NCI-H2196 (cell line): Measurements from ENCODE around the gene EML4.

Experiments used
- DNase-seq: peaks from one replicate; lab custom pipeline; 2025; ENCODE audit not compliant: unreplicated experiment; lab: John Stamatoyannopoulos, UW

The EML4 gene

DNA sequence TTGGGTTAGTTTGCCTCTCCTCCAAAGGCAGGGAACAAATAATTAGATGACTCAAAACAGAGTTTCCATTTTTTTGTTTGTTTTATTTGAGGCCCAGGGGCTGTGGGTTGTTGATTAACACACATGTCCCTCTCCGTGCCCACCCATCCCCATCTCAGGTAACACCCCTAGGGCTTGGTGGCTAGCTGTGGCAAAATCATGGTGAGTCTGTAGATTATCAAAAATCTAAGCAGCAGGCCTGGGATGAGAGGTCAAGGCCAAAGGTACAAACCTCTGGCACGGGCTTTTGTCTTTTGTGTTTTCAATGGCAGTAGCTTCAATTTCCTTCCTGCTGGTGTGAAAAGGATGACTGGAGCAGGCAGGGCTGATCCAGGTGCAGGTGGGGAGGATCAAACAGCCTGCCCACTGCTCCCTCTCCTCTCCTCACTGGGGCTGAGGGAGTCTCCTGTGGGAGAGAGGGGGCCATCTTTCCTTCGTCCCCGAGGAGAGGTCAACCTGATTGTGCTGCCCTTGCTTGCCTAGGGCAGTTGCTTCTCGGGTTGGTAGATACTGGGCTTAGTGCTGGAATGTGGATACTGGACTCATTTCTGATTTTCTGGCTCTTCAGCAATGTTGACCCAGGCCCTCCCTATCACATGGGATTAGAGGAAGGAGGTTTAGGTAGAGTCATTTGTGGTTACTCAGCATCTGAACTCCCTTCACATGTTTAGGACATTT, 31.9 kb upstream of the EML4 start:
- no peak for DNase-seq

DNA sequence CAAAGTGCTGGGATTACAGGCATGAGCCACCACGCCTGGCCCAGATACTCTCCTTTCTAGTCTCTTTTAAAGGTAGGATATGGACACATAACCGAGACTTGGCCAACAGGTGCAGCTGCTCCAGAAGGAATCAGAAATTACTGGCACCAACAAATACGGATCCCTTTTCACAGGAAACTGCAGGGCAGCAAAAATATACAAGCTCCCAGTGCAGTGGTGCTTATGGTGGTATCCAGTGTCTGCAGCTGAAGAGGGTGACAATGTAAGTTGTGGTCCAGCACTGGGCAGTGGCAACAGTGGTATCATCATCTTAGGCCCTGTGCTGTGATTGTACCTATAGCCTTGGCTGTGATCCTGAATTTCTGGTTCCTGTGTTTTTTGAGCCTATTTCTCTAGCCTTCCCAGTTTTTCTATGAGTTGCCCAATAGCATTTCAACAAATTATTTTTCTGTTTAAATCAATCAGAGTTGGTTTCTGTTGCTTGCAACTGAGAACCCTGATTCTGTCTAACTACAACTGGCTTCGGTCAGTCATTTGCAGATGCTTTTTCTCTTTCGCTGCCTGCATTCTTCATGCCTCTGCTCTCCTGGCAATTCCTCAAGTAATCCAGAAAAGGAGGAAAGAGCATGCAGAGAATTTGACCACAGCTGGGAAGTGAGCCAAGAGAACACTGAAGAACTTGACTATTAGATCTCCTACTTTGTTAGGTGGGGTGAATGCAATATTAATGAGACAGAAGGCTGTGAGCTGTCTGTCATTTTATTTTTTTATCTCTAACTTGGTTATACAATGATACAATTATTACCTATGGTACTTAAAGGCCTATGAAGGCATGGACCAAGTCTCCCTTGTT, 30.8 kb upstream of the EML4 start:
- DNase-seq = peak; percentile 73

DNA sequence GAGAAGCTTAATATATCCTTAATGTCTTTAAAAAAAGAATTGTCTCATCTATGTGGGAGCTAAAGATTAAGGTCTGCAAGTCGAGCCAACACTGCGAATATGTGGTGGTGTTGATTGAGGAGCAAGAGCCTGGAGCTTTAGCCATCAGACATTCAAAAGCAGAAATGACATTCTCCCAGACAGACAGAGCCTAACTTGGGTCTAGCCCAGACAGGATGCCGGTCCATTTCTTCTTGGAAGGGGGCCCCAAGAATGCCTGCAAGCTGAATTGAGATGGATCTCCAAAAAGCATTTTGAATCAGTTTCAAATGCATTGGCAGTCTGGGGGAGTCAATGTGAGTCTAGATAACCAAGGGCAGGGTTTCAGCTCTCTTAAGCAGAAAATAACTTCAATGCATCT, 30.1 kb upstream of the EML4 start:
- no peak for DNase-seq

DNA sequence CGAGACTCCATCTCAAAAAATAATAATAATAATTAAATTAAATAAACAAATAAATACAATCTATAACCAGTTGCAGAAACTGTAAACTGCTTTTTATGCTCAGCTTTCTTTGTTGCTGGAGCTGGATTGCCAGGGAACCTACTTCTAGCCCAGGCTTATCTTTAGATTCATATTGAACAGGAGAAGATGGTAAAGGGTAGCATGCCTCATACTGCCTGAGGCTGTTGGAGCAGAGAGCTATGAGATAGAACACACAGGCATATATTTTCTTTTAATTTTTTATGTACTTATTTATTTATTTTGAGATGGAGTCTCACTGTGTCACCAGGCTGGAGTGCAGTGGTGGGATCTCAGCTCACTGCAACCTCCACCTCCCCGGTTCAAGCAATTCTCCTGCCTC, 28.7 kb upstream of the EML4 start:
- DNase-seq = no peak

DNA sequence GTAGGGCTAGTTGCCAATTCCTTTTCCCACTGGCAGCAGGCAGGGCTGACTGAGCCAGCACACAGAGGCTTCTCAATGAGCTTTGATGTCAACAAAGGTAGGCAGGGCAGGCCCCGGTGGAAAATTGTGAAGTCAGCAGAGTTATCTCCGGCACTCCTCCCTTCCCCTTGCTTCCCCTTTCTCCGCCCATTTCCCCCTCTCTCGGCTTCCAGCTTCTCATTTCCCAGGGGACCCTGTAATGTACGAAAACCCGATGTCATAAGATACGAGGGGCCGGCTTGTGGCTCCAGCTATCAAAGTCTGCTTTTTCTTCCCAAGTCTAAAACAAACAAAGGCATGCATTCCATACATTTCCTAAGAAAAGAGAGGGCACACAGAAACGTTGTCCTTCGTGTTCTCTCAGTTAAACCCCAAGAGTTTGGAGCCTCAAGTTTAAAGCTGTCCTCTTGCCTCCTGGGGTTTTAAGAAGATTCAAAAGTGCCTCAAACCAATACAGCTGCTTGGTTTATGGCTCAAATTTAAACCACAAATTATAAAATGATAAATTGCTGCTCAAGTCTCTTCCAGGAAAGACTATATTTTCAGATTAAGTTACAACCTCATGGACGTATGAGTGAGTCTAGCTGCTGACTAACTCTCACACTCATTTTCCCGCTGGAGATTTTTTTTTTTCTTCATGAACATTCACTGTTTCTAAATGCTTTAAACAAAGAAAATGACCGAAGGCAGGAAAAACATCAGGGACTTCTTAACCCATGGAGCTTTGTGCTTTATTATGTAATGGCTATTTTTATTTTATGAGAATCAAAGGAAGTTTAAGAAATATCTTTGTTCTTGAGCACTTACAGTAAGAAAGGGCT, 27.2 kb upstream of the EML4 start:
- peak; percentile 48 for DNase-seq

DNA sequence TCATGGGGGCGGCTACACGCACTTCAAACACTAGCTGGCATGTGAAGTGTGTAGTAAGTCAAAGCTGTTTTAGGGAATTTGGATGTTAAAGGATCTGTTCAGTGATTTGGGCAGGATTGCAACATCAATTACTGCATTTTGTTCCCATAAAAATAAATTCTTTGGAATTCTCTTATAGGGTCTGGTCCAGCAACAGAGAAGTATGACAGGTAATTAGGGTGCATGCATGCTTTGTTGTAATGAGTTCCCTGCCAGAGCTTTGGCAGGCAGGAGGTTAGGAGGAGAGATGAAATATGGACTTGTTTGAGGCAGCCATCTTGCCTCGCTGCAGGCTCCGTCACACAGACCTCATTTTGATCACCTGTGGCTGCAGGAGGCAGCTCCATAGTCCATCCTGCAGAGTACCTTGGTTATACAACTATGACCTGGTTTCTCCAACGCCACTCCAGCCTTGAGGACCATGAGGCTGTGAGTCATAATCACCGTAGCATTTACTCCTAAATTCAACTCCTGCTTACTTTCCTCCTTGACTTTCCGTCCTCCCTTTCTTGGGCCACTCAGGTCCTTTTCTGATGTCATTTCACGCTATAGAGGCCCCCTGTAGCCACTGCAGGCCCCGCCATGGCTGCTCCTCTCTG, 26.5 kb upstream of the EML4 start:
- DNase-seq = no peak

DNA sequence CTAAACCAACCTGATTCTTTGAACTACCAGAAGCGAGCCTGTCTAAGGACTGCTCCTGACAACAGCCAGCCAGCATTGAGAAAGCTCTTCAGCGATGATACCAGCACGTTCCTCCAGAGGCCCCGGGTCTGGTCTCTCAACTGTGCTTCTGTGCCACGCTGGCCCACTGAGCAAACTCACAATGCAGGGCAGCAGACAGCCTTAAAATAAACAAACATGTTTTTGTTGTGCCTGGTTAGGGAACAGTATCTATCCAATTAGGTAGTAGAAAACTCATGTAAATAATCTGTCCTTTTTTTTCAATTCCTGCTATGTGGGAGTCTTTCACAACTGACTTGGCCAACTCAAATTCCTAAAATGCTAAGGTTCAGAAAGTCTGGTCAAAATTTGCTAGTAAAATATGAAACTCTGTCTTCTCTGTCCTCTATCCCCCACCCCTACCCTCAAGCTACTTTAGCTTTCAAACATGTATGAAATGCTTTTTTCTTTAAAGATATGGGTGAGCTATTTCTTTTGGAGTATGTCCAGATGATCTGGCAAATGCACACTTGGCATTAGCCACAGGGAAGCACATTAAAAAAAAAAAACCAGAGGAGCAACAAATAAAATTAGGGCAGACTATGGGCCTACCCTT, 21.4 kb upstream of the EML4 start:
- DNase-seq = peak; percentile 39

DNA sequence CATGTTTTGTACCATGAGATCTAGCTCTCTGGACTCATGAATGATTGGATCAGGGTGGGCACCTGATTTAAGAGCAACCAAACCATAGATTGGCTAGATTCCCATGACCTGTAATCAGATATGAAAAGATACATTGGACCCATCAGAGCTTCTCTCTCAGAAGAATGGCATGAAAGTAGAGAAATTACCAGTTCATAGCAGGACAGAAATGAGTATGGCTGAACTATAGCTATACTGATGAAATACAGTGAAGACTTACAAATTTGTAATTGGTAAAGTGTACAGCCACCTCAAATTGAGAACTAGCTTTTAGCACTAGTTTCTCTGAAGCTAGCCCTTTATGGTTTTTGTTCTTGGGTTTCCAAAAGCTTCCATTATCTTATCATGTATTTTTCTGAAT, 19.0 kb upstream of the EML4 start:
- no peak for DNase-seq

DNA sequence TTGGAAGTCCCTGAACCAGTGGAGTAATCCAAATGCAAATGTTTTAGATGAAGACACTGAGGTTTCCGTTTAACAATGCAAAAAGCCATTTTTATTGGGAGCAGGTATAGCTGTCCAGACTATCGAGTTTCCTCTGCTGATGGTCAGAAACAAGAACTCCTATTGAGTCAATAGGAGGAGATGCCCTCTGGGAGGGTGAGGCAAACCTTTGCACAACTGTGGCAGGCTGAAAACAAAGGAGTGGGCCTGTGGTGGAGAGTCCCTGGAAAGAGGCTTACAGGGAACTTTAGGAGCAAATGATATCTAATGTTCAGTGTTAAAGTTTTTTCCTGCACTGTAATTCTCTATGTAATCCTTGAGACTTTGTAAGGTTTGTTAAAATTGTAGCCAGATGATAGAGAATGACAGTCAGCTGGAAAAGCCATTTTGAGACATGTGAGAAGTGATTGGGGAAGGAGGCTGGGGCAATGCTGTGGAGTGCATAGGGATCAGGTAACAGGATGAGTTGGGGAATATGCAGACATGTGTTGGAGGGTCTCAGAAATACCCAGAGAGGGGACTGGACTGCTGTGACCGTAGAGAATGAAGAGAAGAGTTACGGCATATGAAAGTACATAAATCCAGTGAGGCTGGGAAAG, 15.1 kb upstream of the EML4 start:
- no peak for DNase-seq

DNA sequence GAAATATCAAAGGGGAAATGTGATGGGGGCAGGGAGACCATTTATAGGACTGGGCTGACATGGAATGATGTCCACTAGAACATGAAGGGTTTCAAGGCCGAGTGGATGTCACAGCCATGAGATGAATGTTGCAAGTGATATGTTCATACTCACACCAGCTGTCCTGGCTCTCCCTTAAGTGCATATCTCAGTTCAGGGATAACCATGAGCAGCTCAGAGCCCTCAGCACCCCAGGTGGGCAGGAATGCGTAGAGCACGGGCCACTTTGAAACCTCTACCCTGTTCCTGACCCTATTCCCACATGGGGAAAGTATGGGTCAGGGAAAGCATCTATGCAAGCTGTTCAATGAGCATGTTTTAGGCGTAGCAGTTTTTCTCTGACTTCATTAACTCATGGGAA, 12.4 kb upstream of the EML4 start:
- no peak for DNase-seq

DNA sequence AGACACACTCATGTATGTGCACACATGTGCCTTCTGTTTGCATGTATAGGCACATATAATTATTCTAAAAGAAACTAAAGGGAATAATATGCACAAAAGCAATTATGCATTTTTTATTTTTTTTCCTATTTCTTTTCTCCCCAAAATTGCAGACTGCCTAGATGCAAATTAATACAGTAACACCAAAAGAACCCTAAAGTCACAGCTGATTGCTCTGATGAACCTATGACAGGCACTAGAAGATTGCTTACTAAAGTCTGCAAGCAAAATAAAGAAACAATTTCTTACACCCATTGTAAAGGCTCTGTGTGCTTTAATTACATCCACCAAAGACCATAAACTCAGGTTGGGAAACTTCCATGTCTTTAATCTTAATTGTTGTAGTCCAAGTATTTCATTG, 7.7 kb upstream of the EML4 start:
- no peak for DNase-seq

DNA sequence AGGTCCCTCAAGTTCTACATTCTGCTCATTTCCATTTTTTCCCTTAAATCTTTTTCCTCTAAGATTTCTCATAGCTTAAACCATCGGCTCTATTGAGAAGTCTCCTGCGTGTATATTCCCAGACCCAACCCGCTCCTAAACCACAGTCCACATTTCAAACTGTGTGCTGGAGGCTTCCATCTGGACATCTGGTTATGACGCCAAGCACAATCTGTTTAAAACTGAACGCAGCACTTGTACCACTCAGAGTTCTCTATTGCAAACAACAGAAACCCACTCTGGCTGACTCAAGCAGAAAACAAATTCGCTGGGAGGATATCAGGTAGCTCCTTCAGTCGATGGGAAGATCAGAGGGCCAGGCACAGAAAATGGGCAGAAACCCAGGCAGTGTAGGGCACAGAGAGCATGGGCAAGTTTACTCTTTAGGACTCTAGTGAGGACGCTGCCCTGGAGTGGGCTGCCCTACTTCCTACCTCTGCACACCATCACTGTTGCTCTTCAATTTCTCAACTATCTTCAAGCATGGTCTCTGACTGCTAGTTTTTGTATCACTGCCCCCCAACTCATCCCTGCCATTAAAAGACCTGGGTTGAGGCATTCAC, 5.6 kb upstream of the EML4 start:
- no peak for DNase-seq

DNA sequence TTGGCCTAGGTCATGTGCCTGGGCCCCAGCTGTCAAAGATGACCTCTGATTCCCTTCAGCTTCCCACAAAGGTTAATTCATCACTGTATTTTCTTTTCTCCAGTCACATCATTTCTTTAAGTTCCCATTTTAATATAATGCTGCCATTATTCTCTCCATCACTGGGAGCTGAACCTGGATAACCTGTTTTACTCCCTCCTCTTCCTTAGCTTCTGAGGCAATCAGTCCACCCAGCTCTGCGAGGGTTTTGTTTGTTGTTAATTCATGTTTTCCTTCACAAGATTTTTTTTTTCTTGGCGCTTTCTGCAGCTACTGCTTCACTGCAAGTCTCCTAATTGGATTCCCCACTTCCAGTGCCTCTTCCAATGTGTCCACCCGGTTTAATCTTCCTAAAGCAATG, 5.1 kb upstream of the EML4 start:
- DNase-seq = no peak

DNA sequence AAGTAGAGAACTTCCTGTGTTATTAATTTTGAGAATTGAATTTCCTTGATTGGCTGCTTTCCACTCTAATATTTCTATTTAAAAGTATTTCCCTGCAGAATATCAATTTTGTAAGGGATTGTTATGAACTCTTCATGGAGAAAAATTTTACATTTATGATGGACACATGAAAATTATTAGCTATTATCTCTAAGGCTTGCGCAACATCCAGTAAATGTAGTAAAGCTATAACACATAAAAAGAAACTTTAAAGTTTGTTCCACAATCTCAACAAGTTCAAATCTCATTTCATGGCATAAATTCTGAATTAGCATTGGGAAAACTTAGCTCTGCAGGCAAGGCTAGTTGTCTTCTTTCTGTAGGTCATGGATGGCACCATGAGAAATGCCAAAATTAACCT, 4.2 kb upstream of the EML4 start:
- no peak for DNase-seq

DNA sequence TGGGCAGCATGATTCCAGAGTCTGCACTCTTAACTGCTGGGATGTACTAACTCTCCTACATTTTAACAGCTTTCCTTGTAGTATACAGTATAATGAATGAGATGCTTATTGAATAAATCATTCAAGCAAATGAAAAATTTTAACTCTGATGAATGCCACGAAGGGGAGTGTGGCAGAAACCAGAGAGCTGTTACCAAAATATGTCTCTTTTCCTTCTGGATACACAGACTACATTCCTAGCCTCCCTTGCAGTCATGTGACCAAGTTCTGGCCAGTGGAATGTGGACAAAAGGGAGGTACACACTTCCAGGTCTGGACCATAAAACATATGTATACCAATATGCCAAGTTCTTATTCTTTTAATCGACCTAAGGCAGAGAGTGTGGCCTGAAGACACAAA, 1.7 kb upstream of the EML4 start:
- no peak for DNase-seq

DNA sequence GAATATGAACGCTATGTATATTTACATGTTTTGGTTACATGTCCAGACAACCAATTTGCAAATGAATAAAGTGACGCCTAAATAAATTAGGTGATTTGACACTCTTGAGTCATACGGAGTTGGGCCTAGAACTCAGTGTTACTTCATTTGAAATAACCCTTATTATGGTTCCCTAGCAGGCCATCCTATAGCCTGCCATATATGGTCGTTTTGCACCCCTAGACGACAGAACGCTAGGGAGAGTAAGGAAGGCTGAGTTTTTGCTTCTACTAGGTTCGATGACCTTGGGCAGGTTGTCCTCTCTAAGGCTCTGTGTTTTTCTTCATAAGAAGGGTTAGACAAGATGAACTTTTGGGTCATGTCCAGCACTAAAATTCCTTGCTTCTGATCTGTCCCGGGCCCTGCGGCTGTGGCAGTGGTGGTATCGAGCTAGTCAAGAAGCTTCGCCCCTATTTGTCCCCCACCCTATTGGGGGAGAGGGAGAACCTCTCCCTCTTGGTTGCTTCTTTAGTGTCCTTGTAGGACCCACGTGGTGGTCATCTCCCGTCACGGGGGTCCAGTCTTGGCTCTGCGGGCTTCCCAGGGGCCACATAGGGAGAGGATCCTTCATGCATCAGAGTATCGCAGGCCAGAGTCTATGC, 574 bp upstream of the EML4 start:
- DNase-seq = no peak

DNA sequence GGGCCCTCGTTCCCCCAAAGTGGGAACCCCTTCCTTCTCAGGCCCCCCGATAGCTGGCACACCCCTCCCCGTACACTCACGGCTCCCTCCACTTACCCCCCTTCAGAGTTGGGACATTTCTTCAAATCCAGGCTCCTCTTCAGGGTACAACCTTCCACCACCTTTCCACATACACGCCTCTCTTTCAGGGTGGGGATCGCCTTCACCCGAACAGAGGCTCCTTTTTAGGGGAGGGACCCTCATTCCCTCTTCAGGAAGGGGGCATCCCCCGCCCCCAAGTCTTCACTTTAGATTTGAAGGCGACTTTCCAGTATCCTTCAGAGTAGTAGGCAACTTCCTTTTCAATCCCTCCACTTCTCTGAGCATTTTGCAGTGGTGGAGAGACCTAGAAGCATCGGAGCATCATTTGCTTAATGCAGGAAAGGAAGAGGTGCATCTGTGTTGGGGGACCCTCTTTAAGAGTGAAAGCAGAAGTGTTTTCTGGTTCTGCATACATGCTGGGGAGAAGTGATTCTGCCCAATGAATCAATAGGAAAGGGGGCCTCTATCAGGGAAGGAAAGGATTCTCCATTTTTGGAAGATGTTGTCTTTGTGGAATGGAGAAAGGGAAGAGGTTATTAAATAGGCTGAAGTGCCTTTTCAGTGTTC, 845 bp downstream of the EML4 start:
- DNase-seq = no peak

DNA sequence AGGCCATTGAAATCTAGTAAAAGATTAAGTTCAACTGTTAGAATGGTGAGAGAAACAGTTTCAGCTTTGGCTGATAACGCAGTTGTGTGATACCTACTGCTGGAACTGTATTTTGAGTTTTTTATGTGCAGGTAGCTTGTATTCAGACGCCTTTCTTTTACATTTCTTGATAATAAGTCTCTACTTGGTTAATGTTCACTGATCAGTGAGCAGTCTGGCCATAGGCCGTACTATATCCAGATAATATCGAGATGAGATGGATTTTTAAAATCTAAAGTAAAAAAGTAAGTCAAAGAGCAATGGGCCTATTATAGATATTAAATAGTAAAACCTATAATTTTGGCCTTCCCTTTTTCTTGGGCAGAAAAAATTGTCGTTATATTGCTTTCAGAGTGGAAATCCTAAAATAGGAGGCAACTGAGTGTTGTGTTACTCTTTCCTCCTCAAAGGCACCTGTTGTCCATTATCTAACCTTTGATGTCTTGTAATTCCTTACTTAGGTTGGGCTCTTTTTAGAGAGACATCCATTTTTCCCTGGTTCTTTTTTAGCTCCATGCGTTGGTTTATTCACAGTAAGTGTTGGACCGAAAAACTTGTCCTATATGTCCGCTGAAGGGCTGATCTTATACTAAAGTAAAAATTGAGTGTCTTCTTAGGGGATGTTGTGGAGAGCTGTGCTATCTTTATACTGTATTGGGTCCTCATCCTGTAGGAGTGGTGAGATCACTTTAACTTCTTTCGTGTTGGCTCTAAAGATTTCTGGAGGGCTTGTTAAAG, 1.7 kb downstream of the EML4 start:
- no peak for DNase-seq
